ENCODE results near the gene SLC9A8.

GRCh38 chr20:49762940-49763766 lies 49.5 kb upstream of the SLC9A8 start:
- no peak for TF ChIP-seq CTCF (IDR thresholded peaks at IDR 0.05; ENCODE audit: insufficient read depth, low read length)
- no peak for TF ChIP-seq REST (IDR thresholded peaks at IDR 0.05; ENCODE audit: insufficient replicate concordance, low read depth)
- no peak for TF ChIP-seq POLR2AphosphoS5 (IDR thresholded peaks at IDR 0.05; ENCODE audit: low read depth)
- TF ChIP-seq SPI1 (IDR thresholded peaks at IDR 0.05; ENCODE audit: borderline replicate concordance, low read depth), result no peak

Measured in HL-60 (cell line).